22Rv1 (cell line): ENCODE results near the gene BEST2.

ENCODE experiments used
- H3K27ac ChIP-seq: fragments of 450-650 bp; 2 replicates; pipeline ENCODE4 v1.5.1; 2017
- ZFX ChIP-seq: fragments of 450-650 bp; IDR thresholded peaks from 2 replicates; pipeline ENCODE4 v1.6.1; 2017; ENCODE audit warnings: antibody characterized with exemption, borderline replicate concordance
- TF ChIP-seq, protein P1 (sequence below): fragments of 450-650 bp; IDR thresholded peaks from 2 replicates; pipeline ENCODE4 v1.5.1; 2017; ENCODE audit warnings: mild to moderate bottlenecking

BEST2 gene

DNA sequence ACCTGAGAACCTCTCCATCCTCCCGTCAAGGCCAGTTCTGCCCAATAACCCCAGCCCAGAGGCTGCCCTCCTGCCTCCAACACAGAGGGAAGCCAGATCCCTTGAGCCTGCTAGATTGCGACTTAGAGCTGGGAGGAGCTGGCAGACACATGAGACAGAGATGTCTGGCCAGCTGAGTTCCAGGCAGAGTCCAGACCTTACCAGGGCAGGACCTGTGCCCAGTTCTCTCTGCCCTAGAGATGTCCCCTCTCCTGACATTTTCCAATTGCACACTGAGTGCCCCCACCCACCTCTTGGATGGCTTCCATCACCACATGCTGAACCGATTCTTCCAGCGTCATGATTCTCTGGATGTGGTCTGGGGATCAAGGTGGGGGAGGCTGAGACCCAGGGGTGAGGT lies 20.7 kb downstream of the BEST2 start:
- H3K27ac ChIP-seq, result peak overlapping the region; percentile 95; the same call in 1 of the 2 replicates
- TF ChIP-seq, protein P1, sequence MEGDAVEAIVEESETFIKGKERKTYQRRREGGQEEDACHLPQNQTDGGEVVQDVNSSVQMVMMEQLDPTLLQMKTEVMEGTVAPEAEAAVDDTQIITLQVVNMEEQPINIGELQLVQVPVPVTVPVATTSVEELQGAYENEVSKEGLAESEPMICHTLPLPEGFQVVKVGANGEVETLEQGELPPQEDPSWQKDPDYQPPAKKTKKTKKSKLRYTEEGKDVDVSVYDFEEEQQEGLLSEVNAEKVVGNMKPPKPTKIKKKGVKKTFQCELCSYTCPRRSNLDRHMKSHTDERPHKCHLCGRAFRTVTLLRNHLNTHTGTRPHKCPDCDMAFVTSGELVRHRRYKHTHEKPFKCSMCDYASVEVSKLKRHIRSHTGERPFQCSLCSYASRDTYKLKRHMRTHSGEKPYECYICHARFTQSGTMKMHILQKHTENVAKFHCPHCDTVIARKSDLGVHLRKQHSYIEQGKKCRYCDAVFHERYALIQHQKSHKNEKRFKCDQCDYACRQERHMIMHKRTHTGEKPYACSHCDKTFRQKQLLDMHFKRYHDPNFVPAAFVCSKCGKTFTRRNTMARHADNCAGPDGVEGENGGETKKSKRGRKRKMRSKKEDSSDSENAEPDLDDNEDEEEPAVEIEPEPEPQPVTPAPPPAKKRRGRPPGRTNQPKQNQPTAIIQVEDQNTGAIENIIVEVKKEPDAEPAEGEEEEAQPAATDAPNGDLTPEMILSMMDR, result no peak
- TF ChIP-seq ZFX, result no peak

- peak overlapping the region; percentile 95 for H3K27ac ChIP-seq
- TF ChIP-seq, protein P1, result 0 out of 2 replicates have a peak, but pooled peaks have one; percentile 9
- TF ChIP-seq ZFX, result no peak
Measured at GRCh38 chr19:12773571-12773970, 22.0 kb downstream of the BEST2 start.

DNA sequence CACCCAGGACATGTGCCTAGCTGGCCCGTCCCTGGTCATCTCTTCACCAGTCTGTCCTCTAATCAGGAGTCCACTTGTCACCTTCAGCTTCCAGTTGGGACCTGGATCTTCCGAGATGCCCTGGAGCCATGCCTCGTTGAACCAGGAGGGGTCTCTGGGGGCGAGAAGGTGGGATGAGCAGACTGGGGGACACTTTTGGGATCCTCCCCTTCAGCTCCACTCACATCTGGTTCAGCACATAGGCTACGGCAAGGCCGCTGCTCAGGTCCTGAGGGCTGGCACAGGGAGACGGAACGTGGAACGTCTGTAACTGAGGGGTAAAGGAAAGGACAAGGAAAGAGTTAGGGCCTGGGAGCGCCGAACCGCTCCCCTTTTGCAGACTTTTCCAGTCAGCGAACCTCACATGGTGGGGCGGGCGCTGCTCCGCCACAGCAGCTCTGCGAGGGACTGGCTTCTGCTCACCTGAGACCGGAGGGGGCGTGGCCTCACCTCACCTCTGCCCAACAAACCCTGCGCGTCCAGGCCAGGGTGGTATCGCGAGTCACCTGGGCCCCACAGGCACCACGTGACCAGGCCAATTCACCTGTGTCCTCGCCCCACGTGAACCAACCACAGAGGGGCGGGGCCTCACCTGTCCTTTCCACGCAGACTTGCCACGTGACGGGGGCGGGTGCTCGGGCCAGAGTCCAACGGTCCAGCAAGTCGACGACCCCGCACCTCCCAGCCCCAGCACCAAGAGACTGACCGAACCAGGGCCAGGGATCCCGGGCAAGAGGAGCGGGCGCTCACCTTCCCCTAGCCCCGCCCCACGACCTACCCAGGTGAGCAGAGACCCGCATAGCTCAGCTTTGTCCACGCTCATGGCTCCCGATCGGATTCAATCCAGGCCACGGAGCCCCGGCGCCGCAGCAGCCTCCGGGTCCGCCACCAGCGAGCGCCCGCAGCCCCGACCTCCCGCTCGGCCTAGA lies 23.3 kb downstream of the BEST2 start, which contains the start of gene HOOK2:
TSS of gene HOOK2 (minus strand) at position 965 of the 968 bp plus-strand sequence. CDS start at position 862, 103 bp downstream.
- peak within 1 kb of the TSS; percentile 95 for H3K27ac ChIP-seq
- no peak for TF ChIP-seq ZFX
- TF ChIP-seq, protein P1, result no peak

GRCh38 chr19:12777217-12778016 lies 25.8 kb downstream of the BEST2 start:
- H3K27ac ChIP-seq, result peak overlapping the region; percentile 95
- TF ChIP-seq ZFX, result no peak
- TF ChIP-seq, protein P1, result peak; percentile 98

- peak overlapping the region; percentile 95 for H3K27ac ChIP-seq
Measured at GRCh38 chr19:12778017-12778904, 26.7 kb downstream of the BEST2 start.

DNA sequence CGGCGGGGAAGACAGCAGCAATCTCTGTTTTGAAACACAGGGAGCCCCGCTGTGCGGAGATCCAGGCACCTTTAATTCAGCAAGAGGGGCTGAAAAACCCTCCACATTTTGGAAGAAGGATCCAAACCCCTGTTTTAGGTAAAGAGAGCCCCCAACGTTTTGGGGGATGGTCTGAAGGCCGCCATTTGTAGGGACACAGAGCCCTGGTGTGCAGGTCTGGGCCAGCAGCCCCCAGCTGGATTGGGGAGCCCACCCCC lies 27.2 kb downstream of the BEST2 start:
- peak overlapping the region; percentile 95 for H3K27ac ChIP-seq

More at GRCh38 chr19:12778017-12778904, 26.7 kb downstream of the BEST2 start:
- TF ChIP-seq ZFX, result no peak
- TF ChIP-seq, protein P1, result no peak

More for the DNA sequence above, 27.2 kb downstream of the BEST2 start:
- TF ChIP-seq, protein P1, result no peak
